Right lobe of liver (tissue), 6 donors: ENCODE results near the gene TESMIN. TPM values are rescaled to one million over a fixed set of nuclear protein-coding genes. Genes with fewer than 3 reads are reported as not detected.

ENCODE experiments used
- ATAC-seq, 4 donors: fragments of 200-7000 bp; cut with Tn5 transposase; one replicate each; pipeline ENCODE4 v1.9.1; 2020; ENCODE audit warnings: mild to moderate bottlenecking in 4 of 4, moderate library complexity in 4 of 4
- DNase-seq, 3 donors: peaks; one replicate each; pipeline ENCODE4 v3.0.0-alpha.2; 2020
- H3K27ac ChIP-seq, 3 donors: fragments of 200-600 bp; one replicate each; pipeline ENCODE4 v1.8.0; 2022
- H3K27me3 ChIP-seq, 2 donors: fragments of 200-600 bp; one replicate each; pipeline ENCODE4 v1.8.0; 2022
- H3K36me3 ChIP-seq, 4 donors: fragments of 200-600 bp; sonication (generic) in 1 of 4; one replicate each; pipeline versions ENCODE4 v1.5.1 to v1.8.0; 2017 to 2022; ENCODE audit warnings: control low read depth in 1 of 4
- H3K4me1 ChIP-seq, 4 donors: fragments of 200-600 bp; sonication (generic) in 1 of 4; one replicate each; pipeline versions ENCODE4 v1.5.1 to v1.8.0; 2017 to 2022; ENCODE audit warnings: control low read depth in 1 of 4
- H3K4me3 ChIP-seq, 3 donors: fragments of 200-600 bp; one replicate each; pipeline ENCODE4 v1.8.0; 2022
- H3K9me3 ChIP-seq, 4 donors: fragments of 200-600 bp; sonication (generic) in 1 of 4; one replicate each; pipeline versions ENCODE4 v1.5.1 to v1.8.0; 2017 to 2022; ENCODE audit warnings: control low read depth in 1 of 4
- POLR2A ChIP-seq: fragments of 450-650 bp; IDR thresholded peaks from one replicate; pipeline ENCODE4 v1.6.1; 2017; ENCODE audit warnings: antibody characterized with exemption, mild to moderate bottlenecking
- WGBS: methylation state at CpG from one replicate; pipeline ENCODE4 v1.1.6; 2018; ENCODE audit warnings: low coverage, low lambda C conversion rate; ENCODE audit not compliant: insufficient coverage; ENCODE audit errors: missing lambda C conversion rate; 5-methylcytosine and 5-hydroxymethylcytosine counted together
- intact Hi-C, 2 donors: fragments of 100-400 bp; cut with DNase I; formaldehyde crosslinking; loops; one replicate each; pipeline versions ENCODE4 v1.11.2 to v1.14.1; 2022
- total RNA-seq, 6 experiments: library from RNA; depleted of rRNA in 2 of 6; stranded (reverse); fragments of >200 nt in 2 of 6; fragmentation: NEBNext Ultra II Directional in 3 of 6; extraction: Animal tissue kit (Norgen Biotek cat#: 25700) in 3 of 6; gene quantifications; one replicate each; pipeline versions ENCODE4 v1.1.0 to v1.2.4, GENCODE V29; 2016 to 2023
- TF ChIP-seq, protein P1 (sequence below), 4 donors: fragments of 200-600 bp in 3 of 4; fragments of 450-650 bp in 1 of 4; IDR thresholded peaks; one replicate each; pipeline versions ENCODE4 v1.5.1 to v1.8.0; 2016 to 2022; ENCODE audit warnings: antibody characterized with exemption in 4 of 4, mild to moderate bottlenecking in 2 of 4
- donor health status: DM: no; HTN: yes; CAD: no.
- donor health status: DM: no; HTN: no; CAD: no.
- donor health status: DM: no; HTN: no; CAD: no.
- donor health status: DM: no; HTN: yes; CAD: no.
- donor health status: DM: no; HTN: yes; CAD: no.

The TESMIN gene
- total RNA-seq, 6 experiments from 2014 or later: 0.42 to 1.4 (median 0.80) TPM

DNA sequence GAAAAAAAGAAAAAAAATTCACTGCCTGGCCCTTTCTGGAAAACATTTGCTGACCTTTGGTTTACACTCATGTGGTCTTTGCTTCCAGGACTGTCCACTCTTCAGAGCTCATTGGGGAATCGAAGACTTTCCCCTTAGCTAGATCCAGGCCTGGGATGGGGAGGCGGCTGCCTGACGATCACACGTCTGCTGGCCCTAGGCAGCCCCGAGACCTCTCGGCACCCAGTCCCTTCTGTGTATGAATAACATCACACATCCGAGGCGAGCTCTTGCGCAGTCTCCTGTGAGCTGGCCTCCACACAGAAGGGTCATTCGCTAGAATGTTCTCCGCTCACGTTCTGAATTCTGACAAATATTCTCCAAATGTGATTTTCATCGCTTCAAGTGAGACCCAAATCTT, 92.7 kb downstream of the TESMIN start:
- intact Hi-C loops: no loop called here
- ATAC-seq (no peak), DNase-seq (no peak)
- no peak overlapping the region for H3K4me3 ChIP-seq
- no peak overlapping the region for H3K27ac ChIP-seq
- no peaks in the 10 kb centered on the region for H3K27me3 ChIP-seq
- no peaks in the 10 kb centered on the region for H3K9me3 ChIP-seq
- 75% methylated on average over 6 of the region's 13 CpGs for WGBS
- H3K36me3 ChIP-seq: no peaks in the 10 kb centered on the region
- no peak for TF ChIP-seq POLR2A
- TF ChIP-seq, protein P1, sequence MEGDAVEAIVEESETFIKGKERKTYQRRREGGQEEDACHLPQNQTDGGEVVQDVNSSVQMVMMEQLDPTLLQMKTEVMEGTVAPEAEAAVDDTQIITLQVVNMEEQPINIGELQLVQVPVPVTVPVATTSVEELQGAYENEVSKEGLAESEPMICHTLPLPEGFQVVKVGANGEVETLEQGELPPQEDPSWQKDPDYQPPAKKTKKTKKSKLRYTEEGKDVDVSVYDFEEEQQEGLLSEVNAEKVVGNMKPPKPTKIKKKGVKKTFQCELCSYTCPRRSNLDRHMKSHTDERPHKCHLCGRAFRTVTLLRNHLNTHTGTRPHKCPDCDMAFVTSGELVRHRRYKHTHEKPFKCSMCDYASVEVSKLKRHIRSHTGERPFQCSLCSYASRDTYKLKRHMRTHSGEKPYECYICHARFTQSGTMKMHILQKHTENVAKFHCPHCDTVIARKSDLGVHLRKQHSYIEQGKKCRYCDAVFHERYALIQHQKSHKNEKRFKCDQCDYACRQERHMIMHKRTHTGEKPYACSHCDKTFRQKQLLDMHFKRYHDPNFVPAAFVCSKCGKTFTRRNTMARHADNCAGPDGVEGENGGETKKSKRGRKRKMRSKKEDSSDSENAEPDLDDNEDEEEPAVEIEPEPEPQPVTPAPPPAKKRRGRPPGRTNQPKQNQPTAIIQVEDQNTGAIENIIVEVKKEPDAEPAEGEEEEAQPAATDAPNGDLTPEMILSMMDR (IDR thresholded peaks at IDR 0.05): no peak
- no peaks in the 10 kb centered on the region for H3K4me1 ChIP-seq

GRCh38 chr11:68658097-68658496, 93.2 kb downstream of the TESMIN start:
- Histone ChIP-seq H3K9me3 (no peaks in the 10 kb centered on the region), H3K4me1 (no peaks in the 10 kb centered on the region), H3K4me3 (no peak overlapping the region), H3K36me3 (no peaks in the 10 kb centered on the region), H3K27me3 (no peaks in the 10 kb centered on the region), H3K27ac (no peak overlapping the region)
- intact Hi-C loops: no loop called here
- TF ChIP-seq, protein P1 (IDR thresholded peaks at IDR 0.05): no peak
- no peak for TF ChIP-seq POLR2A
- WGBS: no CpG with 5 or more reads among the region's 8 CpGs
- no peak for ATAC-seq
- no peak for DNase-seq

Other genes starting within 250 kb of the TESMIN start
- under 1 TPM in 1 of 6 experiments, not detected in 5; 0.49 TPM for gene GAL, start 67.0 kb downstream of the TESMIN start, total RNA-seq
- 100 to 1,000 TPM in 3 of 6 experiments, 10 to 100 TPM in 3; 30.5 to 152 (median 90.8) TPM for gene CPT1A, start 90.4 kb upstream of the TESMIN start, total RNA-seq
- gene MRPL21, start 152.3 kb upstream of the TESMIN start, total RNA-seq: 10 to 100 TPM; 18.8 to 50.4 (median 26.0) TPM
- gene IGHMBP2, start 152.4 kb upstream of the TESMIN start, total RNA-seq: 10 to 100 TPM in 4 of 6 experiments, 1 to 10 TPM in 2; 5.8 to 21.2 (median 11.5) TPM
- gene MRGPRD, start 229.5 kb upstream of the TESMIN start, total RNA-seq: not detected